Mucosa of gallbladder (tissue), 1 donor: ENCODE measurements around the gene KRT76. TPM values are rescaled to one million over a fixed set of nuclear protein-coding genes. Genes with fewer than 3 reads are reported as not detected.
"Not testable (repeated sequence)": the region's sequence is repeated elsewhere in the genome, so short reads cannot be mapped to it uniquely, and the experiment has no call there.

ENCODE experiments used
- DNase-seq: peaks from one replicate; pipeline ENCODE4 v3.0.0-alpha.2; 2020; ENCODE audit warnings: low spot score
- total RNA-seq: library from RNA; stranded (reverse); gene quantifications from one replicate; pipeline ENCODE4 v1.2.1, GENCODE V29; 2021
- donor health status: DM: no; HTN: no; CAD: no.

Gene KRT76
- total RNA-seq, 1 donor from 2014 or later = not detected

DNA sequence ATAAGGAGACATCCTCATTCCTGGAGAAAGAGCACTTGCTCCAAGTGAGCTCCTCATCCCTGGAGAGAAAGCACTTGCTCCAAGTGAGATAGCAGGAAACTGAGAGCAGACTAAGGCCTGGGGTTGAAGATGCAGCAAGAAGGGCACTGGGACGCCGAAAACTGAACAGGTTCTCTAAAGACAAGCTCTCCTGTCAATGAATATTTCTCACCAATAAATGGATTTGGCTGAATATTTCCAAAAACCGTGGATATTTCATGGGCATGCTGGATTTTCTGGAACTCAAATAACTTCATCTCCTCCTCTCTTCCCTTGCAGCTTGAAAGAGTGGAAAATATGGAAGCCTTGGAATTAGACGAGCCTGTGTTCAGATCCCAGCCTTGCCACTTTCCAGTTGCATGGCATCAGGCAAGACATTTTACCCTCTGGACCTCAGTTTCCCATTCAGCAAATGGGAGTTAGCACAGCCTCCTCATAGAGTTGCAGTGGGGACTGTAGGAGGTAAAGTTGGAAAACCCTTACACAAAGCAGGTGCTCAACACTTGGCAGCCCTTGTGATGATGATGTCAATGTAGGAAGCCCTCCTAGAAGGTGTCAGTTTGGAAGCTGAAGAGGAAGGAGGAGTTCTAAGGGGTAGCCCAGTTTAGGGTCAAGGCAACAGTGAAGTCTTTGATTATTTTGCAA, 4.4 kb upstream of the KRT76 start:
- DNase-seq = no peak

DNA sequence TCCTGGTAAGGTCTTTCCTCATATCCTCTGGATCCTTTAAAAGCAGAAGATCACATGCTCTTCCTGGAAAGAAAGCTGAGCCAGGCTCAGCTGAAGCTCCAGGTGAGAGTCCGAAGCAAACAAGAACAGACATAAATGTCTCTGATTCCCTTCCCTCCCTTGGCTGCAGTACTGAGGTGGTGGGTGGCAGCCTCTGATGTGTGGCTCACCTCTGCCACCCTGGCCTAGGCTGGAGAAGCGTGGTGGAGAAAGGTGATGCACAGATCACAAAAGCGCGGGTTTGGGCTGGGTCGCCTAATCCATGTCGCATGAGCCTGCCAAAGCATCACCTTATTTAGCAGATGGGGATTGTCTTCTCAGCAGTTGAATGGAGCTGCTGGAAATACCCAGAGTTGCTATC, 2.8 kb upstream of the KRT76 start:
- no peak for DNase-seq

GRCh38 chr12:52778833-52779232, 1.7 kb upstream of the KRT76 start:
- DNase-seq = no peak

DNA sequence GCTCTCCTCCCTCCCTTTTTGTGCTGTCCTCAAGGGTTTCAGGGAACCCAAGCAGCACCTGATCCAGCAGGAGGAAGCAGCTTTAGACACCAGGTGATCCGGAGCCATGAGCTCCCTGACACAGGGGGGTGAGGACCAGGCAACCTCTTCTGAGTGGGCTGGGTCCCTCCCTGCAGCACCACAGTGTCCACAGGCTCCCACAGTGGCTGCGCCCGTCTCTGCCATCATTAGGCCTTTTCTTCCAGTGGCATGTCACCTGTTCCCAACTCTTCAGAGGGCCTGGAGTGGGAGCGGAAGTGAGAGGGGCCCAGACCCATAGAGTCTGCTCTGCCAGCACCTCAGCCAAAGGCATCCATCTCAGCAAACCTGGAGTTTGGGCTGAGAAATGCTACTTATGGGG, 421 bp upstream of the KRT76 start:
- DNase-seq = no peak

DNA sequence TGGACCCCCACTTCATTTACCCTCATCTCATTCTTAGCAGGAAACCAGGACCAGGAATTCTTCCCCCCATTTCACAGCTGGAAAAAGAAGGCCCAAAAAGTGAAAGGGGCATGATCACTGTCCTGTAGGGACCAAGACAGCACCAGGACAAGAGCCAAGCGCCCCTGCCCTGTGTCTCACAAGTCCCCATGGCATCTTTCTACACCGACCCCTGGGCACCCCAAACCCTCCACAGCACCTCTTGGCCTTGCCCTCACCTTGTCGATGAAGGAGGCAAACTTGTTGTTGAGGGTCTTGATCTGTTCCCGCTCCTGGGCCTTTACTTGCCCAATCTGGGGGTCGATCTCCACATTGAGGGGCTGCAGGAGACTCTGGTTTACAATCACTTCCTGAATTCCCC, 710 bp downstream of the KRT76 start:
- DNase-seq = no peak

- DNase-seq = no peak
Observed at GRCh38 chr12:52774629-52775250, 2.4 kb downstream of the KRT76 start.

DNA sequence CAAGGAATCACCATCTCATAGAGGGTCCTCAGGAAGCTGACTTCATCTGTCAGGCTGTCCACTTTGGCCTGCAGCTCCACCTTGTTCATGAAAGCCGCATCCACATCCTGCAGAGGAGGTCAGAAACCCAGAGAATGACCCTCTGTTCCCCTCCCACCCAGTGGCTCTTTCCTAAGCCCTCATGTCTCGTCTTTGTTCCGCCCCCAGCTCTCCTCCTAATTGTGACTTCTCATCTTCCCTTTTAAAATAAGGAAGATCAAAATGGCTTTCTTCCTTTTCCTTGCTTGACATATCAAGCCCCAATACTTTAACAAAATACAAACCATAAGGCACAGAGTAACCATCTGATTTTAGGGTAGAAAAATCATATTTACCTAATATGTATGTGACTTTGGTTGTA, 4.4 kb downstream of the KRT76 start:
- no peak for DNase-seq

GRCh38 chr12:52772188-52772587, 5.0 kb downstream of the KRT76 start:
- DNase-seq = no peak

GRCh38 chr12:52771505-52771904, 5.6 kb downstream of the KRT76 start:
- no peak for DNase-seq

DNA sequence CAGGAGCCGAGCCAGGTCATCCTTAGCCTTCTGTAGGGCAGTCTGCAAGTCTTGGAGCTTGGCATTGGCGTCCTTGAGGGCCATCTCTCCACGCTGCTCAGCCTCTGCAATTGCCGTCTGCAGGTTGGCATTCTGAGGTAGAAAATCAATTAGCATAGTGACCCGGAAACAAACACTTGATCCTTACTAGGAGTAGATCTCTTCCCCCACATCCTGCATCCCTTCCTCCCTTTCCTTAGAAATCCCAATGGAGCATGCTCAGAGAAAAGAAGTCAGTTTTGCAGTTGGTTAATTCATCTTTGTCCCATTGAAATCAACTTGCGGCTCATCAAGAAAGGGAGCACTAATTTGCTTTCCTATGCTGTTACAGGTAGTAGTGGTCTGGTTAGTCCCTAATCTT, 6.1 kb downstream of the KRT76 start:
- DNase-seq = no peak

GRCh38 chr12:52769946-52770345, 7.2 kb downstream of the KRT76 start:
- DNase-seq = no peak

GRCh38 chr12:52769354-52769753, 7.8 kb downstream of the KRT76 start:
- DNase-seq = no peak

- no peak for DNase-seq
Observed at GRCh38 chr12:52768479-52769200, 8.5 kb downstream of the KRT76 start.

GRCh38 chr12:52767427-52767826, 9.7 kb downstream of the KRT76 start:
- no peak for DNase-seq

DNA sequence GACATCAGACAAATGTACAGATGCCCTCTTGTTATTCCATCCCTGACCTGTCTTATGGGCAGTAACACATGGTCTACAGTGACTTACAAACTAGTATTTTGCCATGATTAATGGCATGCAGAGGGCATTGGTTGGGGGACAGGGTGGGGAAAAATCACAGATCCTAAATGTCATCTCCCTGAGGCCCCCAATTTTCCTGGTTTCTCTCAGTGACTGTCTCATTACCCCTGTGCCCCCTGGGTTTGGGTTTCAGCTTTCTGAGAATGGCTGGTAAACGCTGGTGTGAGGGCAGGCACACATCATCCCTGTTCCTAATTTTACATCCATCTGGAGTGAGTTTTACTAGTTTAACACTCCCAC, 10.1 kb downstream of the KRT76 start:
- no peak for DNase-seq

DNA sequence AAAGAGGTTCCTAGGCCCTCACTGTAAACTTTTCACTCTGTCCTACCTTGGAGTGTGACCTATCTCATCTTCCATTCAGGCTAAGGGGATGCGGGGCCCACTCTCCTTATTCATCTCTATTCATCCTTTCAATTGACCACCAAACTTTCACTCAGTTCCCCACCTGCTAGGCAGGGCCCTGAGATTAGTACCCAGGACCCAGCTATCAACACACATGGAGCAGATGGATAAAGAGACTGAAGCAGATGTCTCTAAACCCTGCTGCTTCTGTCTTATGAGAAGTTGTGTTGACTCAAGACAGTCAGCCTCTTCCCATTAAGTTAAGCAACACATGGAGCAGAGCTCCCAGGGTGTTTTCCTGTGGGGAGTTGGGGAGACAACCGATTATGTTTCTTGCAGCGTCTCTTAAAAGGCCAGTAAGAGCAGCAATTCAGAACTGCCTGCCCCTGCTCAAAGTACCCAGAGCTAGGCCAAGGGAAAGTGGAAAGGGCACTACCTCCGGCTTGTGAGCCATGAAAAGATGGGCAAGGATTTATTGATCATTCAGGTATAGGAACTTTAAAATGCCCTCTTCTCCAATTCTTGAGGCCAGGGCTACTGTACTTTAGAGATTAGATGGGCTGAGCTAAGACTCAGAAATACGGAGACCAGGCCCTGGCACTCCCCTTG, 10.7 kb downstream of the KRT76 start:
- DNase-seq = no peak

- no peak for DNase-seq
Observed at GRCh38 chr12:52765702-52766101, 11.4 kb downstream of the KRT76 start.

DNA sequence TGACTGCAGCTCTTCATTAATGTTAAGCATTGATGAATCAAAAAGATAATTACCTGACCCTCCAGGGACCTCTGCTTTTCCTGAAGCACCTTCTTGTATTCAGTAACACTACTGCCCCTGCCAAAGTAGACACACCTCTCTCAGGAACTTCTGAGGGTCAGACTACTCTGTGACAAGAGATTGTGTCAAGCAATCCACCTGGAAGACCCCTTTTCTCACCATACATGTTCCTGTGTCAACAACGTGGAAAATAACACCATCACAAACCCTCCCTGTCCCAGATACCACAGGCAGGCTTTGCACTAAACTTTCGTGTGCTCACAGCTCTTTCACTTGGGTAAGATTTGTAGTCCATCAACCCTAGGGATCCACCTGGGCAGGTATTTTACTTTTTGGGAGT, 13.2 kb downstream of the KRT76 start:
- DNase-seq = no peak

DNA sequence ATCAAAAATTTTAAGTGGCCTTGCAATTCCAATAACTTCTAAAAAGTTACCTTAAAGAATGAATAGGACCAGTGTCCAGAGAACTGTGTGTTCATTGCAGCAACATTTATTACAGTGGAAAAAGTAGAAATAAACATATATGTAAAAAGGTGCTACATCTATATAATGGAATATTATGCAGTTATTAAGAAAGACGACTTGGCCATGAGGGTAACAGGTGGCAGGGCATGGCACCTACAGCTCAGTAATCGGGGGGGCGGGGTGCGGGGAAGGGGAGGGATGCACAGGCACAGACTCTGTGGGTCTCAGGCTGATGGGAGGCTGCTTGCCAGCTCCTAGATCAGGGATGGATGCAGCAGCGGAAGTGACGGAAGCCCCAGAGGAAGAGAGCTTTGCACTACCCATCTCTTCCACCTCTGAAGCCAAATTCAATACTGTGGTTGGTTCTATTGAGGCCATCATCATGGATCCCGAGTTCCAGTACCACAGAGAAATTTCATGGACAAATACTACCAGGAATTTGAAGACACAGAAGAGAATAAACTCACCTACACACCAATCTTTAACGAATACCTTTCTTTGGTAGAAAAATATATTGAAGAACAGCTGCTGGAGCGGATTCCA, 14.0 kb downstream of the KRT76 start:
- no peak for DNase-seq

- DNase-seq = no peak
Observed at GRCh38 chr12:52761802-52762201, 15.3 kb downstream of the KRT76 start.

DNA sequence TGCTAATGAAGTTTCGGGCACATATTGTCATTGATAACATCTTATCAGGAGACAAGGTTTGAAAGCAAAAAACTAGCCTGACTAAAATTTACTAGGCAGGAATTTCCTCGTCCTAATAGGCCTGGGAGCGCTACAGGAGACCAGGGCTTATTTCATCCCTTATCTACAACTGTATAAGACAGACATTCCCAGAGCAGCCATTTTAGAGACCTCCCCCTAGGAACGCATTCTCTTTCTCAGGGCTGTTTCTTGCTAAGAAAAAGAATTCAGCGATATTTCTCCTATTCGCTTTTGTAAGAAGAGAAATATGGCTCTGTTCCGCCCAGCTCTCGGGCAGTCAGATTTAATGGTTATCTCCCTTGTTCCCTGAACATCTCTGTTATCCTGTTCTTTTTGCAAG, 15.9 kb downstream of the KRT76 start:
- not testable (repeated sequence) for DNase-seq

GRCh38 chr12:52760623-52761022, 16.5 kb downstream of the KRT76 start:
- DNase-seq = no peak
